ENCODE measurements around the gene CHDH. TPM values are rescaled to one million over a fixed set of nuclear protein-coding genes. Genes with fewer than 3 reads are reported as not detected.

The CHDH gene
- total and polyA plus RNA-seq, 2 experiments from 2014 or later: 2.3 to 6.6 TPM

DNA sequence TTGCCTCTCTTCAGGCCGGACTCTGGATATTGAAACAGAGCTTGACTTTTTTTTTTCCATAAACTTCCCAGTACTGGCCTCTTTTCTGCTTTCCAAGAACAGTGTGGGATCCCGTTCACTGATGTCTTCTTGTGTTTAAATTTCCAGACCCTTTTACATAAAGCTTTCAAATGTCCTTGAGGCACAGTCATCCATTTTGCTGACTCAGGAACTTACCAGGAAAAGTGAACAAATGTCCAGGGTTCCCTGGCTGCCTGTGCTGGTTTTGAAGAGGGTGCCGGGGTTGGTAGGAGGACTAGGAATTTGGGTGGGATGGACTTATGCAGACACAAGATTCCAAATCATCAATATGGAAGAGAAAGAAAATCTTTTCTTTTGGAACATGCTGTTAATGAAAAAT is 68.1 kb downstream of the CHDH start:
- H3K4me3 ChIP-seq: no peak overlapping the region
- Mint-ChIP-seq H3K4me1 (peaks cover 12% of the 10 kb centered on the region), H3K27ac (no peak overlapping the region), H3K9me3 (no peaks in the 10 kb centered on the region), H3K4me3 (no peak overlapping the region), H3K27me3 (ENCODE audit: insufficient read depth, low read depth, poor library complexity) (no peaks in the 10 kb centered on the region), H3K36me3 (ENCODE audit: low read depth) (no peaks in the 10 kb centered on the region)
- no peaks in the 10 kb centered on the region for H3K36me3 ChIP-seq (ENCODE audit: insufficient read depth)
- H3K27me3 ChIP-seq (ENCODE audit: insufficient read depth): no peaks in the 10 kb centered on the region
- no peak overlapping the region for H2AFZ ChIP-seq
- H3K79me2 ChIP-seq (replicated peaks; ENCODE audit: insufficient read depth): no peaks in the 10 kb centered on the region
- H3K4me1 ChIP-seq (ENCODE audit: insufficient read depth): no peaks in the 10 kb centered on the region
- no peak overlapping the region for H3K27ac ChIP-seq (ENCODE audit: low read depth)
- no peak for DNase-seq (ENCODE audit: low spot score)
- peaks cover 13% of the 10 kb centered on the region for H3K9me2 ChIP-seq (ENCODE audit: insufficient read depth)
- no peak overlapping the region for H3K4me2 ChIP-seq
- no peak for TF ChIP-seq ETS1 (IDR thresholded peaks at IDR 0.05)
- TF ChIP-seq POLR2AphosphoS5 (IDR thresholded peaks at IDR 0.05; ENCODE audit: low read depth): no peak
- no peak for TF ChIP-seq CTCF (conservative IDR thresholded peaks at IDR 0.05; ENCODE audit: low read depth in 2 of 2)
- TF ChIP-seq NANOG (IDR thresholded peaks at IDR 0.05; ENCODE audit: borderline replicate concordance): no peak
- TF ChIP-seq JUNB (IDR thresholded peaks at IDR 0.05; ENCODE audit: unreplicated experiment): no peak
- no peak for TF ChIP-seq STAT1 (IDR thresholded peaks at IDR 0.05; ENCODE audit: unreplicated experiment)
- TF ChIP-seq EZH2 (IDR thresholded peaks at IDR 0.05; ENCODE audit: low read depth, unreplicated experiment): no peak
- TF ChIP-seq ZNF462 (CRISPR knock-in tag; IDR thresholded peaks at IDR 0.05): no peak
- TF ChIP-seq ZNF331 (CRISPR knock-in tag; IDR thresholded peaks at IDR 0.05; ENCODE audit: low read depth): no peak
- TF ChIP-seq, protein P1, sequence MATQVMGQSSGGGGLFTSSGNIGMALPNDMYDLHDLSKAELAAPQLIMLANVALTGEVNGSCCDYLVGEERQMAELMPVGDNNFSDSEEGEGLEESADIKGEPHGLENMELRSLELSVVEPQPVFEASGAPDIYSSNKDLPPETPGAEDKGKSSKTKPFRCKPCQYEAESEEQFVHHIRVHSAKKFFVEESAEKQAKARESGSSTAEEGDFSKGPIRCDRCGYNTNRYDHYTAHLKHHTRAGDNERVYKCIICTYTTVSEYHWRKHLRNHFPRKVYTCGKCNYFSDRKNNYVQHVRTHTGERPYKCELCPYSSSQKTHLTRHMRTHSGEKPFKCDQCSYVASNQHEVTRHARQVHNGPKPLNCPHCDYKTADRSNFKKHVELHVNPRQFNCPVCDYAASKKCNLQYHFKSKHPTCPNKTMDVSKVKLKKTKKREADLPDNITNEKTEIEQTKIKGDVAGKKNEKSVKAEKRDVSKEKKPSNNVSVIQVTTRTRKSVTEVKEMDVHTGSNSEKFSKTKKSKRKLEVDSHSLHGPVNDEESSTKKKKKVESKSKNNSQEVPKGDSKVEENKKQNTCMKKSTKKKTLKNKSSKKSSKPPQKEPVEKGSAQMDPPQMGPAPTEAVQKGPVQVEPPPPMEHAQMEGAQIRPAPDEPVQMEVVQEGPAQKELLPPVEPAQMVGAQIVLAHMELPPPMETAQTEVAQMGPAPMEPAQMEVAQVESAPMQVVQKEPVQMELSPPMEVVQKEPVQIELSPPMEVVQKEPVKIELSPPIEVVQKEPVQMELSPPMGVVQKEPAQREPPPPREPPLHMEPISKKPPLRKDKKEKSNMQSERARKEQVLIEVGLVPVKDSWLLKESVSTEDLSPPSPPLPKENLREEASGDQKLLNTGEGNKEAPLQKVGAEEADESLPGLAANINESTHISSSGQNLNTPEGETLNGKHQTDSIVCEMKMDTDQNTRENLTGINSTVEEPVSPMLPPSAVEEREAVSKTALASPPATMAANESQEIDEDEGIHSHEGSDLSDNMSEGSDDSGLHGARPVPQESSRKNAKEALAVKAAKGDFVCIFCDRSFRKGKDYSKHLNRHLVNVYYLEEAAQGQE (IDR thresholded peaks at IDR 0.05; ENCODE audit: unreplicated experiment): no peak
- TF ChIP-seq EZH2phosphoT487 (IDR thresholded peaks at IDR 0.05; ENCODE audit: unreplicated experiment): no peak
- TF ChIP-seq ZNF114 (CRISPR knock-in tag; IDR thresholded peaks at IDR 0.05): no peak
- no peak for TF ChIP-seq CREB1 (CRISPR knock-in tag; IDR thresholded peaks at IDR 0.05; ENCODE audit: low read depth)
- H3F3A ChIP-seq (replicated peaks; ENCODE audit: low read depth): no peaks in the 10 kb centered on the region
- no peaks in the 10 kb centered on the region for H4K20me1 ChIP-seq (replicated peaks; ENCODE audit: insufficient read depth)
- ATAC-seq: no peak
